KMS-11 (cell line): ENCODE measurements around the gene BABAM1.

Source experiments
- H2AFZ ChIP-seq: fragments of 200-600 bp; sonication (generic); 2 replicates; pipeline ENCODE4 v1.6.1; 2016; ENCODE audit warnings: antibody characterized with exemption, mixed run types, low read depth
- H3K27ac ChIP-seq: fragments of 200-600 bp; sonication (generic); 2 replicates; pipeline ENCODE4 v1.6.1; 2016; ENCODE audit warnings: mild to moderate bottlenecking, mixed run types
- H3K27me3 ChIP-seq: fragments of 200-600 bp; sonication (generic); 2 replicates; pipeline ENCODE4 v1.6.1; 2017; ENCODE audit warnings: mild to moderate bottlenecking, low read depth, mixed run types, moderate library complexity; ENCODE audit not compliant: insufficient read depth
- H3K36me3 ChIP-seq: fragments of 200-600 bp; sonication (generic); 2 replicates; pipeline ENCODE4 v1.6.1; 2017; ENCODE audit warnings: mild to moderate bottlenecking, mixed run types; ENCODE audit not compliant: insufficient read depth
- H3K4me1 ChIP-seq: fragments of 200-600 bp; sonication (generic); 2 replicates; pipeline ENCODE4 v1.6.1; 2016; ENCODE audit warnings: mild to moderate bottlenecking, low read depth, mixed run types; ENCODE audit not compliant: poor library complexity, severe bottlenecking
- H3K4me2 ChIP-seq: fragments of 200-600 bp; sonication (generic); 2 replicates; pipeline ENCODE4 v1.7.0; 2016; ENCODE audit warnings: mild to moderate bottlenecking, mixed run types
- H3K4me3 ChIP-seq: fragments of 200-600 bp; sonication (generic); IDR thresholded peaks from 2 replicates; pipeline ENCODE4 v1.6.1; 2017; ENCODE audit warnings: low read depth, low read length, mixed read lengths; ENCODE audit not compliant: insufficient read depth
- H3K79me2 ChIP-seq: fragments of 200-600 bp; sonication (generic); 2 replicates; pipeline ENCODE4 v1.6.1; 2016; ENCODE audit warnings: low read depth, mixed run types; ENCODE audit not compliant: insufficient read depth
- H3K9ac ChIP-seq: fragments of 200-600 bp; sonication (generic); 2 replicates; pipeline ENCODE4 v1.6.1; 2016; ENCODE audit warnings: mild to moderate bottlenecking, mixed run types
- H4K20me1 ChIP-seq: fragments of 200-600 bp; sonication (generic); 2 replicates; pipeline ENCODE4 v1.6.1; 2016; ENCODE audit warnings: mild to moderate bottlenecking, mixed run types; ENCODE audit not compliant: insufficient read depth
- CTCF ChIP-seq: fragments of 200-600 bp; sonication (generic); conservative IDR thresholded peaks from 2 replicates; pipeline ENCODE4 v1.6.1; 2017; ENCODE audit warnings: low read depth, mild to moderate bottlenecking, antibody characterized with exemption, low read length, moderate library complexity, mixed read lengths

Gene BABAM1

GRCh38 chr19:17324357-17325114 lies 57.3 kb downstream of the BABAM1 start:
- H3K36me3 ChIP-seq, result no peaks in the 10 kb centered on the region
- TF ChIP-seq CTCF, result no peak

GRCh38 chr19:17325133-17325532 lies 57.9 kb downstream of the BABAM1 start:
- Histone ChIP-seq H3K27me3 (no peaks in the 10 kb centered on the region), H2AFZ (no peak overlapping the region), H4K20me1 (no peaks in the 10 kb centered on the region), H3K36me3 (no peaks in the 10 kb centered on the region), H3K4me3 (no peak overlapping the region), H3K9ac (no peak overlapping the region), H3K27ac (no peak overlapping the region), H3K4me1 (no peaks in the 10 kb centered on the region), H3K79me2 (no peaks in the 10 kb centered on the region), H3K4me2 (no peak overlapping the region)
- no peak for TF ChIP-seq CTCF

More at GRCh38 chr19:17324357-17325114, 57.3 kb downstream of the BABAM1 start:
- H3K4me2 ChIP-seq, result no peak overlapping the region
- H3K79me2 ChIP-seq, result no peaks in the 10 kb centered on the region
- no peaks in the 10 kb centered on the region for H3K27me3 ChIP-seq
- H2AFZ ChIP-seq, result no peak overlapping the region
- no peaks in the 10 kb centered on the region for H3K4me1 ChIP-seq
- no peak overlapping the region for H3K9ac ChIP-seq
- H3K4me3 ChIP-seq, result no peak overlapping the region
- H4K20me1 ChIP-seq, result no peaks in the 10 kb centered on the region
- no peak overlapping the region for H3K27ac ChIP-seq

- H3K27ac ChIP-seq, result no peak overlapping the region
- no peak overlapping the region for H3K9ac ChIP-seq
- no peak overlapping the region for H2AFZ ChIP-seq
- no peaks in the 10 kb centered on the region for H4K20me1 ChIP-seq
- no peaks in the 10 kb centered on the region for H3K27me3 ChIP-seq
- H3K79me2 ChIP-seq, result no peaks in the 10 kb centered on the region
- no peaks in the 10 kb centered on the region for H3K36me3 ChIP-seq
- no peak overlapping the region for H3K4me2 ChIP-seq
- TF ChIP-seq CTCF, result no peak
- no peak overlapping the region for H3K4me3 ChIP-seq
- H3K4me1 ChIP-seq, result no peaks in the 10 kb centered on the region
These were observed 58.8 kb downstream of the BABAM1 start for GRCh38 chr19:17325881-17326594.

- Histone ChIP-seq H3K4me3 (no peak overlapping the region), H4K20me1 (no peaks in the 10 kb centered on the region), H3K27ac (no peak overlapping the region), H3K4me1 (no peaks in the 10 kb centered on the region), H3K79me2 (no peaks in the 10 kb centered on the region), H2AFZ (no peak overlapping the region), H3K36me3 (no peaks in the 10 kb centered on the region), H3K9ac (no peak overlapping the region), H3K4me2 (no peak overlapping the region), H3K27me3 (no peaks in the 10 kb centered on the region)
- TF ChIP-seq CTCF, result no peak
These were observed 59.3 kb downstream of the BABAM1 start for GRCh38 chr19:17326595-17326966.
